Frontal cortex (tissue), 4 donors: Measurements from ENCODE around the gene STAG2. TPM values are rescaled to one million over a fixed set of nuclear protein-coding genes. Genes with fewer than 3 reads are reported as not detected.
"Not testable (repeated sequence)": the region's sequence is repeated elsewhere in the genome, so short reads cannot be mapped to it uniquely, and the experiment has no call there.

Experiments
- DNase-seq, 2 donors: peaks; one replicate each; pipeline ENCODE4 v3.0.0; 2012; ENCODE audit warnings: low spot score in 2 of 2
- FAIRE-seq: peaks from 2 replicates; lab custom pipeline; 2012; peaks lifted over from hg19 to GRCh38; lab: Jason Lieb, UNC
- total RNA-seq: library from RNA; depleted of rRNA; stranded (reverse); fragments of >200 nt; gene quantifications from one replicate; pipeline ENCODE4 v1.2.3, GENCODE V29; 2014
- donor health status: control.
- donor health status: control.
- donor health status: control.

The STAG2 gene
- total RNA-seq = 117 TPM

- DNase-seq (peak; percentile 33 to 51), FAIRE-seq (no peak)
These were observed at the start of gene STAG2 for GRCh38 chrX:123961268-123962005. Gene STAG2 (plus strand): TSS chrX:123961706. CDS start chrX:124022628, 60,922 bp downstream.

DNA sequence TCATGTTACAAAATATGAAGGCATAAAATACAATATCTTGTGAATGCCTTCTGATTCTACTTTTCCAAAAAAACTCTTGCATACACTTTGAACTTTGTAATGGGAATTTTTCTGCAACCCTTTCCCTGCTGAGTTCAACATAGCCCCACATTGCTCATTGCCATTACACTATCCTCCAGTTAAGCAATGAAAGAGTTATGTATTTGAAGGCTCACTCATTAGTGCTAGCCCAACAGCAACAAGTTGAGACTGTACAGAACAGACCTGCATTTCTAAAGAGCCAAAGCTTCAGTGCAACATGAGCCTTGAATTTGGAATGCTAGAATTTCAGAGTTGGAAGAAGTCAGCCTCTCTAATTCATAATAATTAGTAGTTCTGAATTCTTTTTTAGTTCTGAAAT is 44.4 kb upstream of the STAG2 start:
- DNase-seq (no peak), FAIRE-seq (no peak)

- no peak for FAIRE-seq
- no peak for DNase-seq
These were observed 43.3 kb upstream of the STAG2 start for GRCh38 chrX:123918106-123918721.

GRCh38 chrX:123920105-123920785 is 41.3 kb upstream of the STAG2 start:
- FAIRE-seq (no peak), DNase-seq (no peak)

DNA sequence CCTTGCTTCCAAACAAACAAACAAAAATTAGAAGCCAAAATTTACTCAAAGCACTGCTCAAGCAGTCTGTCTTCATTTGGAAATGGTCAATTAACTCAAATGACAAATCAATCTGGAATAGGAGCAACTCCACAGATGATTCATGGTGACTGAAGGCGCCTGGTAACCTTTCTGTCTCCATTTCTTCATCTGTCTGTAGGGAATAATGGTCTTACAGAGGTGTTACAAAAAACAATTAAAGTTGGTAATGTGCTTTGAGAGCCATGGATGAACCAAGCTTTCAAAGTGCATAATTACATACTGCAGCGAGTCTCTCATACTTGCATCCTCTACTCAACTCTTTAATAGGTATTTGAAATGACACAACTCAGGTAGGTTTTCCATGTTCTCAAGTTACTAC is 38.3 kb upstream of the STAG2 start:
- FAIRE-seq (no peak), DNase-seq (no peak)

DNA sequence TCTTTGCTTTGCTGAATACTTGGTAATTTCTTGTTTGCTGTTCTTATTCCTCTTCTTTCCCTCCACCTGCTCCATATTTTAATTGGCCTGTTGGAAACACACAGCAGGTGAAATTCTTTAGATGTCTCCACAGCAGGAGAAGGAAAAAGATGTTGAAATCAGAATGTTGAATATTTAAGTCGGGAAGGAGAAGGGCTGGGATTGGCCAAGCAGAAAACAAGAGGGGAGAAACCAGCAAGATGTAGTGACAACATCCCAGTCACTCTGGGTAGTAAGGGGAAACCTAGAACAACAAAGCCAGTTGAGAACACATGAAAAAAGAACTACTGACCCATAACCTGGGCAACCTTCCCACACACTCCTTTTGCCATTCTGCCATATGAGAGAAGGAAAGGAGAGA is 37.3 kb upstream of the STAG2 start:
- no peak for DNase-seq
- FAIRE-seq = no peak

DNA sequence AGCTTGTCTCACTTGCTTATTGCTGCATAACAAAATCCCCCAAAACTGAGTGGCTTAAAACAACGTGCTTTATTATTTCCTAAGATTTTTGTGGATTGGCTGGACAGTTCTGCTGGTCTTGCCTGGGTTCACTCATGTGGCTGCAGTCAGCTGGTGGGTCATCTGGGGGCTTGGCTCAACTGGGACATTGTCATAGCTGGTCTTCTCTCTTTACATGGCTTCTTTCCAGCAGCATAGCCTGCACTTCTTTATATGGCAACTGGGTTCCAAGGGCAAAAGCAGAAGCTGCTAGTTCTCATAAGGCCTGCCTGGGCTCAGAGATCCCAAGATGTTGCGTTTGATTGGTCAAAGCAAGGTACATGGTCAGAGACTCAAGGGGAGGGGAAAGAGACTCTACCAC is 33.7 kb upstream of the STAG2 start:
- no peak for DNase-seq
- no peak for FAIRE-seq

DNA sequence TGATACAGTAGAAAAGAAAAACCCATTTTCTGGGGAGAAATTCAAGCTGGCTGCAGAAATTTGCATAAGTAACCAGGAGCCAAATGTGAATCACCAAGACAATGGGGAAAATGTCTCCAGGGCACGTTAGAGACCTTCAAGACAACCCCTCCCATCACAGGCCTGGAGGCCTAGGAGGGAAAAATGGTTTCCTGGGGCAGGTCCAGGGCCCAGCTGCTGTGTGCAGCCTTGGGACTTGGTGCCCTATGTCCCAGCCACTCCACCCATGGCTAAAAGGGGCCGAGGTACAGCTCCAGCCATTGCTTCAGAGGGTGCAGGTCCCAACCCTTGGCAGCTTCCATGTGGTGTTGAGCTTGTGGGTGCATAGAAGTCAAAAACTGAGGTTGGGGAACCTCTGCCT is 29.5 kb upstream of the STAG2 start:
- DNase-seq, FAIRE-seq: not testable (repeated sequence)

GRCh38 chrX:123943074-123943473 is 18.4 kb upstream of the STAG2 start:
- no peak for DNase-seq
- no peak for FAIRE-seq

GRCh38 chrX:123943488-123943887 is 18.0 kb upstream of the STAG2 start:
- FAIRE-seq (no peak), DNase-seq (no peak)

- DNase-seq (no peak), FAIRE-seq (no peak)
These were observed 11.7 kb upstream of the STAG2 start for GRCh38 chrX:123949846-123950245.

GRCh38 chrX:123959281-123960063 is 2.0 kb upstream of the STAG2 start:
- peak in 1 of 2 donors; percentile 9 for DNase-seq
- no peak for FAIRE-seq

DNA sequence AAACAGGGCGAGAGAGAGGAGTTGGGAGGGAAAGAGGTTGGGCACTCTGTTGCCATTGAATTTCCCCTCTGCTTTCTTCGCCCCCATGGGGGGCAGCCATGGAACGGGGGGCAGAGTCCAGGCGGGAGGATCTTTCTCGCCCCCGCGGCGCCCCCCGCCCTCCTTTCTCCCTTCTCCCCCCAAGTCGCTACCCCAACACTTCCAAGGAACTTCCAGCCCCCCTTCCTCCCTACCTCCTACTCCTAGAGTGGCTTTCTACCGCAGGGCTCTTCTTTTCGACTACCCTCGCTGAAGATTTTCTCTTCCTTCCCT is 594 bp upstream of the STAG2 start:
- no peak for DNase-seq
- FAIRE-seq = no peak

DNA sequence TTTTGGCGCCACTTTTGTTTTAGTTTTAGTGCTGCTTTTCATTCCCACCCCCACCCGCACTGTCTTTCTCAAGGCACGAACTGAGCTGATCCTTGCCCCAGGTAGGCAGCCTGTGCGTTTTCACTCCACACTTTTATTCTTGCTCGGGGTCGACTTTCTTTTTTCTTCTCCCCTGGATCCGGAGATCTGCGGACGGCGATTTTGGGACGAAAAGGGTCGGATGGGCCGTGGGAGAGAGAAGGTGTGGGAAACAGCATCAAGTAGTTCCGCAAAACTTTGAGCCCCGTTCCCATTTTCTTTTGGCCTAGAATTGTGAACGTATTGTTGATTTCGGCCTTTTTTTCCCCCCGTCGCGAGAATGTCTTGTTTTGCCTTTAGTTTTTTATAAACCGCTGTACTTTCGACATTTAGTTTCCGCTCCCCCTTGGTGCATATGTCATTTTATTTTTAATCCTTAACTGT is 531 bp downstream of the STAG2 start:
- FAIRE-seq (no peak), DNase-seq (no peak)

GRCh38 chrX:123962794-123963373 is 1.4 kb downstream of the STAG2 start:
- no peak for FAIRE-seq
- DNase-seq = peak; percentile 38 to 46

GRCh38 chrX:123964156-123964834 is 2.8 kb downstream of the STAG2 start:
- FAIRE-seq (no peak), DNase-seq (no peak)

- DNase-seq = no peak
These were observed 4.2 kb downstream of the STAG2 start for GRCh38 chrX:123965712-123966111.

GRCh38 chrX:123967497-123967896 is 6.0 kb downstream of the STAG2 start:
- no peak for FAIRE-seq

More at GRCh38 chrX:123965712-123966111, 4.2 kb downstream of the STAG2 start:
- FAIRE-seq = no peak

GRCh38 chrX:123968383-123969050 is 7.0 kb downstream of the STAG2 start:
- DNase-seq (no peak), FAIRE-seq (no peak)

More at GRCh38 chrX:123967497-123967896, 6.0 kb downstream of the STAG2 start:
- DNase-seq = no peak
